ENCODE results near the gene RERE. TPM values are rescaled to one million over a fixed set of nuclear protein-coding genes. Genes with fewer than 3 reads are reported as not detected.

RERE gene
- total and polyA plus RNA-seq, 7 donors: 19.2 to 148 (median 90.6) TPM

DNA sequence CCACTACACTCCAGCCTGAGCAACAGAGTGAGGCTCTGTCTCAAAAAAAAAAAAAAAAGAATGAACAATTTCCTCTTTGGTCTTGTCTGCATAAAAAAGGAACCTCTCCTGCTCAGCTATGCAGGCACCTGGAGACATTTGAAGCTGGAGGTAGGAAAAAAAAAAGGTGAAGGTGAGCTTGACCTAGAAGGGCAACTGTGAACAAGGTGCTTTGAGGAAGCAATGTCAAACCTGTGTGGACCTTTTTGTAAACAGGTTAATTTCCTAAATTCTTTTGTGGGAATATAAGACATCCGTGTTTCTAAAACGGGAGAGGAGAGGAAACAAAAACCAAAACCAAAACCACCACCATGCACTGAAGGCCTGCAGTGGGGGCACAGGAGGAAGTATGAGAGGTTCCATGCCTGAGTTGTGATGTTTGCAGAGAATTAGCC, 422.0 kb downstream of the RERE start:
- Histone ChIP-seq H3K4me3 (no peak overlapping the region), H3K9me3 (no peaks in the 10 kb centered on the region), H3K4me1 (peaks cover 0 to 90% (median 73%) of the 10 kb centered on the region in 4 donors), H3K36me3 (no peaks in the 10 kb centered on the region), H3K27ac (peak overlapping the region; percentile 71 to 86 (median 84)), H3K27me3 (no peaks in the 10 kb centered on the region)
- TF ChIP-seq EP300 (IDR thresholded peaks at IDR 0.05) (no peak), POLR2A (IDR thresholded peaks at IDR 0.05) (no peak), POLR2AphosphoS5 (IDR thresholded peaks at IDR 0.05) (no peak)
- TF ChIP-seq, protein P1, sequence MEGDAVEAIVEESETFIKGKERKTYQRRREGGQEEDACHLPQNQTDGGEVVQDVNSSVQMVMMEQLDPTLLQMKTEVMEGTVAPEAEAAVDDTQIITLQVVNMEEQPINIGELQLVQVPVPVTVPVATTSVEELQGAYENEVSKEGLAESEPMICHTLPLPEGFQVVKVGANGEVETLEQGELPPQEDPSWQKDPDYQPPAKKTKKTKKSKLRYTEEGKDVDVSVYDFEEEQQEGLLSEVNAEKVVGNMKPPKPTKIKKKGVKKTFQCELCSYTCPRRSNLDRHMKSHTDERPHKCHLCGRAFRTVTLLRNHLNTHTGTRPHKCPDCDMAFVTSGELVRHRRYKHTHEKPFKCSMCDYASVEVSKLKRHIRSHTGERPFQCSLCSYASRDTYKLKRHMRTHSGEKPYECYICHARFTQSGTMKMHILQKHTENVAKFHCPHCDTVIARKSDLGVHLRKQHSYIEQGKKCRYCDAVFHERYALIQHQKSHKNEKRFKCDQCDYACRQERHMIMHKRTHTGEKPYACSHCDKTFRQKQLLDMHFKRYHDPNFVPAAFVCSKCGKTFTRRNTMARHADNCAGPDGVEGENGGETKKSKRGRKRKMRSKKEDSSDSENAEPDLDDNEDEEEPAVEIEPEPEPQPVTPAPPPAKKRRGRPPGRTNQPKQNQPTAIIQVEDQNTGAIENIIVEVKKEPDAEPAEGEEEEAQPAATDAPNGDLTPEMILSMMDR (IDR thresholded peaks at IDR 0.05): no peak
- intact Hi-C loops (cut with DNase I): no loop called here
- 5 to 11% methylated on average over 2 of the region's 2 CpGs for WGBS, 2 donors
- no peak for DNase-seq

DNA sequence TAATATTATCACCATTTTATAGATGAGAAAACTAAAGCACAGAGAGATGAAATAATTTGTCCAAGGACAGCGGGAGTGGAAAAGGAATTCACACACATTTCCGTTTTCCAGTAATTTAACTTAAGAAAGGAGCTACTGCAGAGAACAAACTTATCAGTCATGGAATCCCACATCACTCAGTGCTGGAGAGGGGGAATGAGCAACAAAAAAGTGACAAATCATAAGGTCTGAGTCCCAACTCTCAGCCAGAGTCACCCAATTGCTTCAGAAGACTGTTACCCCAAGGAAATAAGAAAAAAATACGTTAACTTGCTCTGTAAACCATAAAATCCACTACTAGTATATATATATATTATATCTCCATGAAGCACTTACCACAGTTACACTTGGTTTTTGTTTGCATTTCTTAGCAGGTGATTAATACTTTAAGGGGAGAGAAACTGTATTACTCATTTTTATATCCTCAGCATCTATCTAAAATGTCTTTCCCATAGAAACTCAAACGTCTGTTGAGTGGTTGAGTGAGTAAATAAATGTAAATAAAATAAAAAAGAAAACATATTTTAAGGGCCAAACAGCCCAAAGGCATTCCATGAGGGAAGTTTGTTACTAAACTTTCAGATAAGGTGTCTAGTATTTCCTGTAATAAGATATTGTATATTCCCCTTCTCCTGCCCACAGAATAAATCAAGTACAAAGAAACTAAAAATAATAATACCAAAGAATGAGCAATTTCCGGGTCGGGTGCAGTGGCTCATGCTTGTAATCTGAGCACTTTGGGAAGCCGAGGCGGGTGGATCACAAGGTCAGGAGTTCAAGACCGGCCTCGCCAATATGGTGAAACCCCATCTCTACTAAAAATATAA, 422.8 kb downstream of the RERE start:
- Histone ChIP-seq H3K9me3 (no peaks in the 10 kb centered on the region), H3K36me3 (peaks cover 0 to 1% (median under 1%) of the 10 kb centered on the region in 4 donors), H3K4me1 (peaks cover 0 to 96% (median 80%) of the 10 kb centered on the region in 4 donors), H3K4me3 (no peak overlapping the region), H3K27me3 (no peaks in the 10 kb centered on the region), H3K27ac (peak overlapping the region; percentile 71 to 86 (median 84))
- 60 to 72% methylated on average over 10 of the region's 10 CpGs for WGBS, 2 donors
- TF ChIP-seq POLR2A (IDR thresholded peaks at IDR 0.05) (no peak), POLR2AphosphoS5 (IDR thresholded peaks at IDR 0.05) (no peak), EP300 (IDR thresholded peaks at IDR 0.05) (no peak)
- TF ChIP-seq, protein P1 (IDR thresholded peaks at IDR 0.05): no peak
- no peak for DNase-seq
- intact Hi-C loops (cut with DNase I): no loop called here

DNA sequence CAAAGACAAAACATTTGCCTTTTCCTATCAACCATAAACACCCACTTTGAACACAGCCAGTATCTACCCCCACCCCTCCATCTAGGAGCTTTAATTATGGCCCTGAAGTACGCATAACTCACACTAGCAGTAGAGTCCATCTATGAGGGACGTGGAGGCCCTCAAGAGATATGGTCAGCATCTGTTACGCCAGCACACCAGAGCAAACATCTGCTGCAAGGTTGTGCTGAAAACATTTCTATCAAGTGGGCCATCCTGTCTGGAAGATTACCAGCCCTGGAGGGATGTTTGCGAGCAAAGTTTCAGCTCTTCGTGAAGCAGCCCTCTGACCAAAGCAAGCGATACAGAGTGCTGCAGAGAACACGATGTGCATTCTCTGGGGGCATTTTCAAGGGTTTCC, 424.9 kb downstream of the RERE start:
- intact Hi-C loops (cut with DNase I): no loop called here
- TF ChIP-seq, protein P1 (IDR thresholded peaks at IDR 0.05): no peak
- TF ChIP-seq POLR2A (IDR thresholded peaks at IDR 0.05) (no peak), EP300 (IDR thresholded peaks at IDR 0.05) (no peak), POLR2AphosphoS5 (IDR thresholded peaks at IDR 0.05) (no peak)
- Histone ChIP-seq H3K9me3 (no peaks in the 10 kb centered on the region), H3K4me3 (no peak overlapping the region), H3K36me3 (peaks cover 0 to 6% (median 3%) of the 10 kb centered on the region in 4 donors), H3K4me1 (peaks cover 0 to 84% (median 75%) of the 10 kb centered on the region in 4 donors), H3K27me3 (no peaks in the 10 kb centered on the region), H3K27ac (peak overlapping the region in 3 of 4 donors; percentile 29 to 86 (median 83))
- no peak for DNase-seq
- whole genome bisulfite sequencing, 2 donors: 84 to 85% methylated on average over 7 of the region's 7 CpGs

DNA sequence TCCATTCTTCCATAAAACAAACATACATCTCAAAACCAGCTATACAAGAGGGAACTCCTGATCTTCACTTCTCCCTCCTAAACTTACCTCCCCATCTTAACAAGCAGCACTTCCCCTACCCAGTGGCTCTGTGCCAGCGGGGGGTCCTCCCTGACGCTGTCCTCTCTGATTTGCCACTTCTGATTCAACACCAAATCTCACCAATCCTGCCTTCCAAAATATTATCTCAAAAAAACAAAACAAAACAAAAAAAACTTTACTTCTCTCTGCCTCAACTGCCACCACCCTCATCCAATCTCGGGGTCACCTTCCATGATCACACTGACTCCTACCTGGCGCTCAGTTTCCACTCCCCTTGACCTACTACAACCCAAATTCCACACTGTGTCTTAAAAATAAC, 426.7 kb downstream of the RERE start:
- Histone ChIP-seq H3K4me1 (peaks cover 0 to 83% (median 70%) of the 10 kb centered on the region in 4 donors), H3K9me3 (no peaks in the 10 kb centered on the region), H3K36me3 (peaks cover 0 to 6% (median 3%) of the 10 kb centered on the region in 4 donors), H3K27ac (peak overlapping the region in 2 of 4 donors; percentile 22 to 31), H3K27me3 (no peaks in the 10 kb centered on the region), H3K4me3 (no peak overlapping the region)
- intact Hi-C loops (cut with DNase I): no loop called here
- TF ChIP-seq, protein P1 (IDR thresholded peaks at IDR 0.05): no peak
- TF ChIP-seq EP300 (IDR thresholded peaks at IDR 0.05) (no peak), POLR2AphosphoS5 (IDR thresholded peaks at IDR 0.05) (no peak)
- WGBS, 2 donors: 82 to 91% methylated on average over 4 of the region's 4 CpGs
- DNase-seq: no peak
